Mesothelial cell of epicardium (in vitro differentiated cells): ENCODE results near the gene RASSF7. TPM values are rescaled to one million over a fixed set of nuclear protein-coding genes. Genes with fewer than 3 reads are reported as not detected.

ENCODE experiments used
- DNase-seq, 2 experiments: peaks; one replicate each; pipeline ENCODE4 v3.0.0; 2021; ENCODE audit warnings: low spot score in 2 of 2; ENCODE audit not compliant: unreplicated experiment in 2 of 2
- H3K27ac Mint-ChIP-seq: 2 replicates; pipeline ENCODE4 v1.8.0; 2021; ENCODE audit warnings: mixed read lengths
- H3K27me3 Mint-ChIP-seq: 2 replicates; pipeline ENCODE4 v1.8.0; 2021; ENCODE audit warnings: low read depth, mixed read lengths
- H3K36me3 Mint-ChIP-seq: 2 replicates; pipeline ENCODE4 v1.8.0; 2021; ENCODE audit warnings: mixed read lengths
- H3K4me1 Mint-ChIP-seq: 2 replicates; pipeline ENCODE4 v1.8.0; 2021; ENCODE audit warnings: mixed read lengths
- H3K4me3 Mint-ChIP-seq: 2 replicates; pipeline ENCODE4 v1.8.0; 2021; ENCODE audit warnings: mild to moderate bottlenecking, moderate library complexity, mixed read lengths
- H3K9me3 Mint-ChIP-seq: 2 replicates; pipeline ENCODE4 v1.8.0; 2021; ENCODE audit warnings: mixed read lengths
- CTCF ChIP-seq: fragments of 200-600 bp; sonication (generic); IDR thresholded peaks from one replicate; pipeline ENCODE4 v1.5.0; 2021; ENCODE audit warnings: antibody characterized with exemption; ENCODE audit not compliant: unreplicated experiment
- total RNA-seq: library from RNA; stranded (reverse); gene quantifications from 3 replicates; pipeline ENCODE4 v1.2.1, GENCODE V29; 2021

The RASSF7 gene
- total RNA-seq, 1 donor from 2014 or later: 32.3 TPM

- Mint-ChIP-seq H3K4me1 (peaks cover 8% of the 10 kb centered on the region), H3K27me3 (peaks cover 11% of the 10 kb centered on the region), H3K9me3 (no peaks in the 10 kb centered on the region), H3K36me3 (peaks cover 1% of the 10 kb centered on the region), H3K27ac (no peak overlapping the region), H3K4me3 (no peak overlapping the region)
- DNase-seq: no peak
- no peak for TF ChIP-seq CTCF
Measured at GRCh38 chr11:540583-541432, 20.0 kb upstream of the RASSF7 start.

- Mint-ChIP-seq H3K36me3 (peaks cover 1% of the 10 kb centered on the region), H3K4me1 (peaks cover 4% of the 10 kb centered on the region), H3K9me3 (no peaks in the 10 kb centered on the region), H3K27ac (no peak overlapping the region), H3K4me3 (no peak overlapping the region), H3K27me3 (peaks cover 11% of the 10 kb centered on the region)
- no peak for TF ChIP-seq CTCF
- DNase-seq: no peak
Measured at GRCh38 chr11:541433-541885, 19.3 kb upstream of the RASSF7 start.

GRCh38 chr11:544817-545166 lies 16.0 kb upstream of the RASSF7 start:
- H3K27me3 Mint-ChIP-seq: no peaks in the 10 kb centered on the region
- H3K4me3 Mint-ChIP-seq: no peak overlapping the region
- H3K9me3 Mint-ChIP-seq: no peaks in the 10 kb centered on the region
- no peak for TF ChIP-seq CTCF
- no peak for DNase-seq
- H3K27ac Mint-ChIP-seq: no peak overlapping the region
- peaks cover 1% of the 10 kb centered on the region for H3K36me3 Mint-ChIP-seq
- H3K4me1 Mint-ChIP-seq: no peaks in the 10 kb centered on the region

- Mint-ChIP-seq H3K27ac (no peak overlapping the region), H3K9me3 (no peaks in the 10 kb centered on the region), H3K36me3 (peaks cover 1% of the 10 kb centered on the region), H3K4me1 (no peaks in the 10 kb centered on the region), H3K4me3 (no peak overlapping the region), H3K27me3 (no peaks in the 10 kb centered on the region)
- DNase-seq: no peak
- TF ChIP-seq CTCF: no peak
Measured at GRCh38 chr11:545171-545570, 15.6 kb upstream of the RASSF7 start.

GRCh38 chr11:548700-549603 lies 11.8 kb upstream of the RASSF7 start:
- Mint-ChIP-seq H3K36me3 (no peaks in the 10 kb centered on the region), H3K9me3 (no peaks in the 10 kb centered on the region), H3K27me3 (peaks cover 6% of the 10 kb centered on the region), H3K4me1 (no peaks in the 10 kb centered on the region), H3K4me3 (no peak overlapping the region), H3K27ac (no peak overlapping the region)
- no peak for TF ChIP-seq CTCF
- no peak for DNase-seq
